Fibroblast of mammary gland (primary cell): ENCODE results near the gene GASK1B.

ENCODE experiments used
- DNase-seq: peaks from one replicate; pipeline ENCODE4 v3.0.0-alpha.2; 2010; ENCODE audit warnings: low read depth
- H3K4me3 ChIP-seq: 2 replicates; pipeline ENCODE4 v1.5.1; 2011; ENCODE audit warnings: low read depth, mild to moderate bottlenecking, low read length, moderate library complexity; ENCODE audit not compliant: control insufficient read depth
- TF ChIP-seq, protein P1 (sequence below): conservative IDR thresholded peaks from 2 replicates; pipeline ENCODE4 v1.5.1; 2011; ENCODE audit warnings: low read depth, low read length, inconsistent platforms; ENCODE audit not compliant: control insufficient read depth, insufficient read depth

The GASK1B gene

GRCh38 chr4:158131027-158131426, 41.8 kb downstream of the GASK1B start:
- H3K4me3 ChIP-seq = no peak overlapping the region
- TF ChIP-seq, protein P1, sequence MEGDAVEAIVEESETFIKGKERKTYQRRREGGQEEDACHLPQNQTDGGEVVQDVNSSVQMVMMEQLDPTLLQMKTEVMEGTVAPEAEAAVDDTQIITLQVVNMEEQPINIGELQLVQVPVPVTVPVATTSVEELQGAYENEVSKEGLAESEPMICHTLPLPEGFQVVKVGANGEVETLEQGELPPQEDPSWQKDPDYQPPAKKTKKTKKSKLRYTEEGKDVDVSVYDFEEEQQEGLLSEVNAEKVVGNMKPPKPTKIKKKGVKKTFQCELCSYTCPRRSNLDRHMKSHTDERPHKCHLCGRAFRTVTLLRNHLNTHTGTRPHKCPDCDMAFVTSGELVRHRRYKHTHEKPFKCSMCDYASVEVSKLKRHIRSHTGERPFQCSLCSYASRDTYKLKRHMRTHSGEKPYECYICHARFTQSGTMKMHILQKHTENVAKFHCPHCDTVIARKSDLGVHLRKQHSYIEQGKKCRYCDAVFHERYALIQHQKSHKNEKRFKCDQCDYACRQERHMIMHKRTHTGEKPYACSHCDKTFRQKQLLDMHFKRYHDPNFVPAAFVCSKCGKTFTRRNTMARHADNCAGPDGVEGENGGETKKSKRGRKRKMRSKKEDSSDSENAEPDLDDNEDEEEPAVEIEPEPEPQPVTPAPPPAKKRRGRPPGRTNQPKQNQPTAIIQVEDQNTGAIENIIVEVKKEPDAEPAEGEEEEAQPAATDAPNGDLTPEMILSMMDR = no peak
- peak; percentile 90 for DNase-seq

DNA sequence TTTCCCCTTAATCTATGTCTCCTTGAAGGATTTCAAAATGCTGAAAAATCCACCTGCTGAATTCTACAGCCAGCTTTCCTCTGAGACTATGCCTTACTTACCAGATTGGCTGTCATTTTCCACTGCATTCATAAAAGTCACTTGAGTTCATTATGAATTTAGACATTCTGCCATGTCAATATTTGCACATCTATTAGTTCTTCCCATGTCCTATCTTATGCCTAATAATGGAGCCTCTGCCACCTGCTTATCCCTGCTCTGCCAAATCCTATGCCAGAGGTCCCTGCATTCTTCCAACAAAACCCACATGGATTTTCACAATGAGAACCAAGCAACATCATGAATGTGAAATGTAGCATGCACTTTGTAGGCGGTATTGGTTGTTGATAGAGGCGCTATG, 42.6 kb downstream of the GASK1B start:
- no peak overlapping the region for H3K4me3 ChIP-seq
- no peak for DNase-seq
- TF ChIP-seq, protein P1 = no peak

- peak; percentile 52 for DNase-seq
- H3K4me3 ChIP-seq = no peak overlapping the region
- TF ChIP-seq, protein P1 = no peak
Measured at GRCh38 chr4:158129694-158130093, 43.1 kb downstream of the GASK1B start.

- no peak for DNase-seq
- no peak overlapping the region for H3K4me3 ChIP-seq
- TF ChIP-seq, protein P1 = no peak
Measured at GRCh38 chr4:158128540-158128939, 44.3 kb downstream of the GASK1B start.

DNA sequence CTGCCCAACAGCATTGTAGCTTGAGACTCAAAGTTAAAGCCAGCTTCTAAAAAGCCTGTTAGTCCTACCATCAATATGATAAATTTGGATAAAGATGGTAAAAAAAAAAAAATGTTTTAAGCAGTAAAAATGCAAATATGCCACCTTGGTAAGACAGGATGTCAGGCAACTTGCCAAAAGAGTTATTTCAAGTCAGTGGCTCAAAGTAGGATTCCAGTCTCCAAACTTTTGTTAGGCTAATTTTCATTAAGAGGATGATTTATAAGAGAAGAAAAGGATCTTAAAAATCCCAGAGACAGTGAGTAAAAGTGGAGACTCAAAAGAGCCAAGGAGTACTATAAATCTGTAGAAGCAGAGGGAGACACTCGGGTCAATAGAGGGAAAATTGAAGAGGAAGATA, 47.5 kb downstream of the GASK1B start:
- DNase-seq = no peak
- TF ChIP-seq, protein P1 = no peak
- H3K4me3 ChIP-seq = no peak overlapping the region
